ENCODE data around the gene SLC8A3.

The SLC8A3 gene

DNA sequence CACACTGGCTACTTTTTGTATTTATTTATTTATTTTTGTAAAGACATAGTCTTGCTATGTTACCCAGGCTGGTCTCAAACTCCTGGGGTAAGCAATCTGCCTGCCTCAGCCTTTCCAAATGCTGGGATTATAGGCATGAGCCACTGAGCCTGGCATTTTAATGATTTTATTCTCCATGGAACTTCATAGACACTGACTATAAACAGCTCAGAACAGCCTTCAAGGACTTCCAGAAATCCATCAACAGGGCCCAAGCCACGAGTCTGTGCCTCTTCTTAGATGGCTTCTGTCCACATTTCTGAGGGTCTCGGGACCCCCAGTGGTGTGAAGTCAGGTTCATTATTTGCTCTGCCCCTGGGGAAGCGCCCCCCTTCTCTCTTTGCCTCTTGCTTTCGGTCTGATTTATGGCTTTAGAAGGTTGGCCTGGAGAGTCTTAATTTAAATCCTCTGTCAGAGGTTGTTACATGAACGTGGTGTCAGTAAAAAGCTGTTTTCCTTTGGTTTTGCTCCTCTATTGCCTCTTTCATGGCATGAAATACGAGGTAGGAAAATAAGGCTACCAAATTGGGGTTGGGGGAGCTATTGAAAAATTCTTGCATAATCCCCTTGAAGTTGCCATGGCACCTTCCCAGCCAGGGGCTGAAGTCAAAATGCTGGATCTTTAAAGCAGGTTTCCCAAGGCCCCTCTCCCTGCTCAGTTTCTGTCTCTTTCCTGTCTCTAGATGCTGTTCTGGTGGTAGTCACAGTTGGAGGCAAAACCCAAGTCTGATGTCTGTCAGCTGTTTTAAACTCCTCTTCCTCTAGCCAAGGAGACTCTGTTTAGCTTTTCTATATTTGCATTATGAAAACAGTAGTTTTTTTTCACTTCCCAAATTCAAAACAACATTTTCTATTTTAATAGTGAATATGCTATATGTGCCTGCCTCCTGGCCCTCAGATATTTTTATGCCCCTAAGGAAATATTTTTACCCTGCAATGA lies 180.2 kb downstream of the SLC8A3 start:
- H3K9me3 ChIP-seq (ENCODE audit: control insufficient read depth in 2 of 2, low read length in 2 of 2): no peaks in the 10 kb centered on the region
- peaks cover 0 to 4% of the 10 kb centered on the region in 2 donors for H3K4me1 ChIP-seq (ENCODE audit: control insufficient read depth in 2 of 2, insufficient read depth in 2 of 2, low read length in 2 of 2)
- H3K27ac ChIP-seq (ENCODE audit: low read depth in 2 of 2, low read length in 2 of 2): no peak overlapping the region
- no peaks in the 10 kb centered on the region for H3K36me3 ChIP-seq (ENCODE audit: control insufficient read depth in 2 of 2, insufficient read depth in 2 of 2, low read length in 2 of 2)
- no peak overlapping the region for H3K9ac ChIP-seq (ENCODE audit: low read depth in 1 of 2, low read length in 2 of 2)
- H3K27me3 ChIP-seq (ENCODE audit: control insufficient read depth in 2 of 2, insufficient read depth in 2 of 2, low read length in 2 of 2): no peaks in the 10 kb centered on the region
- no peak overlapping the region for H3K4me3 ChIP-seq (ENCODE audit: low read length in 2 of 2)

DNA sequence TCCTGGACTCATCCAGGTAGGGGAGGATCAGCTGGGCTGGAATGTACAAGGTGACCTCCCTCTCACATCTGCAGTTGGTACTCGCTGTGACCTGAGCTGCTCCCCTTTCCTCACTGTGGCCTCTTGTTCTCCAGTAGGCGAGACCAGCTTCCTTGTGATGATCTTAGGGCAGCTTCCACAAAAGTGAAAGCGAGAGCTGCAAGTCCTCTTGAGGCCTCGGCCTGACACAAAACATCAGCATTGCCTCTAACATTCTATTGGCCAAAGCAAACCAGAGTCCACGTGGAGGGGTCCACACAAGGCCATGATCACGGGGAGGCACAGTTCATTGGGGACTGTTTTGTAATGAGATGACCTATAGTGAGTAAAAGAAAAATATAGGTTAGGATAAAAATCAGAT lies 182.1 kb downstream of the SLC8A3 start:
- H3K27ac ChIP-seq (ENCODE audit: low read depth in 2 of 2, low read length in 2 of 2): no peak overlapping the region
- no peak overlapping the region for H3K9ac ChIP-seq (ENCODE audit: low read depth in 1 of 2, low read length in 2 of 2)
- peaks cover 0 to 4% of the 10 kb centered on the region in 2 donors for H3K4me1 ChIP-seq (ENCODE audit: control insufficient read depth in 2 of 2, insufficient read depth in 2 of 2, low read length in 2 of 2)
- no peaks in the 10 kb centered on the region for H3K9me3 ChIP-seq (ENCODE audit: control insufficient read depth in 2 of 2, low read length in 2 of 2)
- H3K27me3 ChIP-seq (ENCODE audit: control insufficient read depth in 2 of 2, insufficient read depth in 2 of 2, low read length in 2 of 2): no peaks in the 10 kb centered on the region
- H3K36me3 ChIP-seq (ENCODE audit: control insufficient read depth in 2 of 2, insufficient read depth in 2 of 2, low read length in 2 of 2): no peaks in the 10 kb centered on the region
- no peak overlapping the region for H3K4me3 ChIP-seq (ENCODE audit: low read length in 2 of 2)

DNA sequence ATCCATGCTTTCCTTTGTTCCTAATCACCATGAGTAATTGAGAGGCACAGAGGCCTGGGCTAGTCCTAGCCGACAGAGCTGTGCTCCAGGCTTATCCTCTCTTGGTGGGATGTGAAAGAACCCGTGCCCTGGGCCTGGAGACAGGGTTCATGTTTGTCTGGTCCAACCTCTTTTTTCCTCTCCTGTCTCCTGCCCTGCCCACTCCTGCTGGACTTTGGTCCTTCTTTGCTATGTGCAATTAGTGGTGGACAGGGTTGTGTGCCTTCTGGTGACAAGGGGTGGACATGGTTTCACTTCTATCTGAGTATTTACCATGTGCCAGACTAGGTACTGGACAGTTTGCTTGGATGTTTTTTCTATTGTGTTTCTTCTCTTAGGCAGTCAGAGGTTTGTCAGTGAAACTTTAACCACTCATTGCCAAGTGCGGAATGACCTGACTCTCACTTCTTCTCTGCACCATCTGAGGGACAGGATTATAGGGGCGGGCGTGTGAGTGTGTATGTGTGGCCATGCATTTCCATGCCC lies 183.4 kb downstream of the SLC8A3 start:
- H3K4me1 ChIP-seq (ENCODE audit: control insufficient read depth in 2 of 2, insufficient read depth in 2 of 2, low read length in 2 of 2): peaks cover 0 to 4% of the 10 kb centered on the region in 2 donors
- H3K9ac ChIP-seq (ENCODE audit: low read depth in 1 of 2, low read length in 2 of 2): no peak overlapping the region
- no peaks in the 10 kb centered on the region for H3K36me3 ChIP-seq (ENCODE audit: control insufficient read depth in 2 of 2, insufficient read depth in 2 of 2, low read length in 2 of 2)
- no peaks in the 10 kb centered on the region for H3K9me3 ChIP-seq (ENCODE audit: control insufficient read depth in 2 of 2, low read length in 2 of 2)
- no peaks in the 10 kb centered on the region for H3K27me3 ChIP-seq (ENCODE audit: control insufficient read depth in 2 of 2, insufficient read depth in 2 of 2, low read length in 2 of 2)
- no peak overlapping the region for H3K4me3 ChIP-seq (ENCODE audit: low read length in 2 of 2)
- H3K27ac ChIP-seq (ENCODE audit: low read depth in 2 of 2, low read length in 2 of 2): no peak overlapping the region

DNA sequence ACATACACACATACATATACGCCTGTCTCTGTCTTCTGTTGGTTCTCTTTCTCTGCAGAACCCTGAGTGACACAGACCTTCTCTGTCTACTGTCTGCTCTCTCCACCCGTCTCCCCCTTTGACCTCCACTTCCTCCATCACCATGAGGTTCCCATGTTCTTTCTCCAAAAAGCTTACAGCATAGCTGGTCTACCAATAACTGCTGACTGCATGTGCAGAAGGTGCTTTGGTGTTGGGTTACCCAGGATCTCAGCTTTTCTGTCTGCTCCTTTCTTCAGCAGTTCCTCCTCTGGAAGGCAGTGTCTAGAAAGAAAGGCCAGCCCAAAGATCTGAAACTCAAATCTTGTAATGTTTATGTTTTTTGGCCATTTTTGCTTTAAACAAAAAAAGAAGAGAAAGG lies 184.0 kb downstream of the SLC8A3 start:
- no peaks in the 10 kb centered on the region for H3K36me3 ChIP-seq (ENCODE audit: control insufficient read depth in 2 of 2, insufficient read depth in 2 of 2, low read length in 2 of 2)
- peaks cover 0 to 4% of the 10 kb centered on the region in 2 donors for H3K4me1 ChIP-seq (ENCODE audit: control insufficient read depth in 2 of 2, insufficient read depth in 2 of 2, low read length in 2 of 2)
- H3K9me3 ChIP-seq (ENCODE audit: control insufficient read depth in 2 of 2, low read length in 2 of 2): no peaks in the 10 kb centered on the region
- no peak overlapping the region for H3K9ac ChIP-seq (ENCODE audit: low read depth in 1 of 2, low read length in 2 of 2)
- H3K27me3 ChIP-seq (ENCODE audit: control insufficient read depth in 2 of 2, insufficient read depth in 2 of 2, low read length in 2 of 2): no peaks in the 10 kb centered on the region
- H3K4me3 ChIP-seq (ENCODE audit: low read length in 2 of 2): no peak overlapping the region
- no peak overlapping the region for H3K27ac ChIP-seq (ENCODE audit: low read depth in 2 of 2, low read length in 2 of 2)

DNA sequence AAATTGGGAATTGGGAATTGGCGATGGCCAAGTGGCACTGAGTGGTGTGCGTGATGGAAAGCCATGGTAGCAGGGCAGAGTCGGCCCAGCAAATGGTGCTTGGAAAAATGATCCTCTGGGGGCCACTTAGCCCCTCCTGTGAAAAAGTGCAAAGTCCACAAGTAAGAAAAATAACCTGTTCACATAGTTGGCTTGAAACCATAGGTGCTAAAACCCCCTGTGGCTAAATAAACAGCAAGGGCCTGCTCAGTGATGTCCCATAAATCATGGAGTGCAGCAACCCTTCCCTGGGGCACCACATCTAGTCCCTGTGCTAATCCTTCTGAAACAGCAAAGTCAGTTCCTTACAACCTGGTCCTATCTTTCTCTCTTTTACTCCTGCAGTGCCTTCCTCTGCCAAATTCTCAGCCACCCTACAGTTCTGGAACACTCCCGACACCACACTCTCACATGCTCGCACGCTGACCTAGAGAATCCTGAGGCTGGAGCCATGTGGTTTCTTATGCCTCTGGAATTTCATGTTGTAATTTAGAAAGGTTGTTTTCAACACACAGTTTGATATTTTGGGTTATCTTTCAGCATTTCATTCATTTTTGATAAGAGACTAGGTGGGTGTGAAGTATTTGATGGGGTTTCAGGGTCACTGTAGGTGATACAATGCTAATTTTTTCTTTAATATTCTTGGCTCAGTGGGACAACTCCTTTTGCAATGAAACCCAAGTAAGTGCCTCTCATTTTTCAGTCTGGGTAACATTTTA lies 186.0 kb downstream of the SLC8A3 start:
- Histone ChIP-seq H3K4me3 (ENCODE audit: low read length in 2 of 2) (no peak overlapping the region), H3K27ac (ENCODE audit: low read depth in 2 of 2, low read length in 2 of 2) (no peak overlapping the region), H3K36me3 (ENCODE audit: control insufficient read depth in 2 of 2, insufficient read depth in 2 of 2, low read length in 2 of 2) (no peaks in the 10 kb centered on the region), H3K9ac (ENCODE audit: low read depth in 1 of 2, low read length in 2 of 2) (no peak overlapping the region), H3K9me3 (ENCODE audit: control insufficient read depth in 2 of 2, low read length in 2 of 2) (no peaks in the 10 kb centered on the region), H3K27me3 (ENCODE audit: control insufficient read depth in 2 of 2, insufficient read depth in 2 of 2, low read length in 2 of 2) (no peaks in the 10 kb centered on the region), H3K4me1 (ENCODE audit: control insufficient read depth in 2 of 2, insufficient read depth in 2 of 2, low read length in 2 of 2) (peaks cover 0 to 4% of the 10 kb centered on the region in 2 donors)

DNA sequence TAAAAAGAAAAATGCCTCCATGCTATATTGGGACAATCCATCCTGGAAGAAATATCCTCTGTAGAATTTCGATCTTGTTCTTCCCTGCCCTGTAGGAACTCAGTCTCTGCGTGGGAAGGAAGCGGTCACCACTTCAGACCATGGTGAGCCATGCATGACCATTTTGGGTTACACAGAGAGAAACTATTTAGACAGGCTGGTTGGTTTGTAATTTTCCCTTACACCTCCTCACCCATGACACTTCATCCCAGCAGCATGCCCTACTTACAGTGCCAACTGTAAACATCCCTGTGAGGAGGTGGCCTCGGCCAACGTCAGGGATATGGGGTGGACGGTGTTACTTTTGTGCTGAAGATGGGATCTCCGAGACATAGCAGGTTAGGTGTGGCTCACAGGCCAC lies 188.2 kb downstream of the SLC8A3 start:
- Histone ChIP-seq H3K9ac (ENCODE audit: low read depth in 1 of 2, low read length in 2 of 2) (no peak overlapping the region), H3K36me3 (ENCODE audit: control insufficient read depth in 2 of 2, insufficient read depth in 2 of 2, low read length in 2 of 2) (no peaks in the 10 kb centered on the region), H3K4me3 (ENCODE audit: low read length in 2 of 2) (no peak overlapping the region), H3K4me1 (ENCODE audit: control insufficient read depth in 2 of 2, insufficient read depth in 2 of 2, low read length in 2 of 2) (peaks cover 0 to 3% of the 10 kb centered on the region in 2 donors), H3K9me3 (ENCODE audit: control insufficient read depth in 2 of 2, low read length in 2 of 2) (no peaks in the 10 kb centered on the region), H3K27me3 (ENCODE audit: control insufficient read depth in 2 of 2, insufficient read depth in 2 of 2, low read length in 2 of 2) (no peaks in the 10 kb centered on the region), H3K27ac (ENCODE audit: low read depth in 2 of 2, low read length in 2 of 2) (no peak overlapping the region)

DNA sequence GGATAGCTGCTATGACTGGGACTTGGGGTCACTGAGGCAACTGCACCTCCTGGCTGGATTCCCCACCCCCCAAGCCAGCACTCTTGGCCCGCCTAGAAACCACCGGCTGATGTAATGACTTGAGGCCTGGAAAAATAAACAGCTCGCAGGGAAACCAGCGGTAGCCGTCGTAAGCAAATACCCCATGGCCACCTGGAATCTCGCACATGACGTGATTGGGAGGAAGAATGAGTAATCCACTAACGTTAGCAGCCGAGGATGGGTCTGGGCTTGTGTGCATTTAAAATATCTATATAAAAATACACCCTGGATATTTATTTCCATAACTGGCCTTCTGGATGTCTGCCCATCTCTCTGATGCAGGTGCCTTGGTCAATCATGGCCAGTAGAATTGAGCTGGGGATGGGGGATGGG lies 189.5 kb downstream of the SLC8A3 start:
- no peaks in the 10 kb centered on the region for H3K36me3 ChIP-seq (ENCODE audit: control insufficient read depth in 2 of 2, insufficient read depth in 2 of 2, low read length in 2 of 2)
- H3K4me3 ChIP-seq (ENCODE audit: low read length in 2 of 2): no peak overlapping the region
- H3K9me3 ChIP-seq (ENCODE audit: control insufficient read depth in 2 of 2, low read length in 2 of 2): no peaks in the 10 kb centered on the region
- no peak overlapping the region for H3K27ac ChIP-seq (ENCODE audit: low read depth in 2 of 2, low read length in 2 of 2)
- no peaks in the 10 kb centered on the region for H3K27me3 ChIP-seq (ENCODE audit: control insufficient read depth in 2 of 2, insufficient read depth in 2 of 2, low read length in 2 of 2)
- no peak overlapping the region for H3K9ac ChIP-seq (ENCODE audit: low read depth in 1 of 2, low read length in 2 of 2)
- H3K4me1 ChIP-seq (ENCODE audit: control insufficient read depth in 2 of 2, insufficient read depth in 2 of 2, low read length in 2 of 2): no peaks in the 10 kb centered on the region

DNA sequence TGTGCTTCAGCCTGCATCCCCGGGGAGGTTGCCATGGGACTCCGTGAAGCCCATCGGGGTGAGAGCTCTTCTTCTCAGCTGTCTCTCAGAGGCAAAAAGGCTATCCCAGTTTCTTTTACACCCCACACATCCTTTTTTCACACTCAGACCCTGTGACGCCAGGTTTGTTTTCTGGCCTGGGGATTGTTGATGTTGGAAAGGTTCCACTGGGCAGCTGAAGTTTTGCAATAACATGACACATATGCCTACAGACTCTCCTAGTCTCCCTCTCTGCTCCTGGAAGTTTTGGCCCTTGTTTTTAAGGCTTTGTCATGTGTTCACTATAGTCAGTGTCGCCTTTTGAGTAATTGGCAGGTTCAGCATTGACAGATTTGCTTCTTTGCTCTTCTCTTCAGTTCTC lies 190.9 kb downstream of the SLC8A3 start:
- H3K36me3 ChIP-seq (ENCODE audit: control insufficient read depth in 2 of 2, insufficient read depth in 2 of 2, low read length in 2 of 2): no peaks in the 10 kb centered on the region
- H3K27ac ChIP-seq (ENCODE audit: low read depth in 2 of 2, low read length in 2 of 2): no peak overlapping the region
- no peak overlapping the region for H3K9ac ChIP-seq (ENCODE audit: low read depth in 1 of 2, low read length in 2 of 2)
- no peaks in the 10 kb centered on the region for H3K9me3 ChIP-seq (ENCODE audit: control insufficient read depth in 2 of 2, low read length in 2 of 2)
- peaks cover 0 to 7% of the 10 kb centered on the region in 2 donors for H3K27me3 ChIP-seq (ENCODE audit: control insufficient read depth in 2 of 2, insufficient read depth in 2 of 2, low read length in 2 of 2)
- no peaks in the 10 kb centered on the region for H3K4me1 ChIP-seq (ENCODE audit: control insufficient read depth in 2 of 2, insufficient read depth in 2 of 2, low read length in 2 of 2)
- no peak overlapping the region for H3K4me3 ChIP-seq (ENCODE audit: low read length in 2 of 2)

DNA sequence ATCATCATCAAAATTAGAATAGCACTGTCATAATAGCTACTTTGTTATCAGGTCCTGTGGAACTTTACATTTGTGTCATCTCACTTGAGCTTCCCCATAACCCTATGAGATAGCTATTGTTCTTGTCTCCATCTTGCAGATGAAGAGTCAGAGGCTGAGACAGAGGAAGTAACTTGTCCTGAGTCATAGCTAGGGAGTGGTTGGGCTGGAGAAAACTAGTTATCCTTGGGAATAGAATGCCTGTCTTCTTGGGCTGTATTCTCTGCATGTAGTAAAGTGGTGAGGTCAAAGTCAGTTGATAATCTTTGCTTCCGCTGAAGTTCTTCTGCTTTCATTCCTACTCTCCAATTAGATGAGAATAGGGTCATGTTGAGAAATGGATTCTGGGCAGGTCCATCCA lies 192.5 kb downstream of the SLC8A3 start:
- Histone ChIP-seq H3K9ac (ENCODE audit: low read depth in 1 of 2, low read length in 2 of 2) (no peak overlapping the region), H3K27ac (ENCODE audit: low read depth in 2 of 2, low read length in 2 of 2) (no peak overlapping the region), H3K4me3 (ENCODE audit: low read length in 2 of 2) (no peak overlapping the region), H3K9me3 (ENCODE audit: control insufficient read depth in 2 of 2, low read length in 2 of 2) (no peaks in the 10 kb centered on the region), H3K36me3 (ENCODE audit: control insufficient read depth in 2 of 2, insufficient read depth in 2 of 2, low read length in 2 of 2) (no peaks in the 10 kb centered on the region), H3K4me1 (ENCODE audit: control insufficient read depth in 2 of 2, insufficient read depth in 2 of 2, low read length in 2 of 2) (no peaks in the 10 kb centered on the region), H3K27me3 (ENCODE audit: control insufficient read depth in 2 of 2, insufficient read depth in 2 of 2, low read length in 2 of 2) (peaks cover 0 to 7% of the 10 kb centered on the region in 2 donors)
